ENCODE data around the gene NPHP4. TPM values are rescaled to one million over a fixed set of nuclear protein-coding genes. Genes with fewer than 3 reads are reported as not detected.
A peak's percentile ranks its signal among the peaks of the same experiment; 100 is the strongest.

NPHP4 gene
- total RNA-seq, 1 experiment from 2014 or later, result 16.8 TPM

GRCh38 chr1:5959667-5960230 is 32.5 kb downstream of the NPHP4 start:
- Mint-ChIP-seq H3K9me3 (no peaks in the 10 kb centered on the region), H3K4me1 (peaks cover 7% of the 10 kb centered on the region; the same call in 1 of the 2 replicates), H3K27ac (peak overlapping the region; percentile 41; the same call in 1 of the 2 replicates), H3K27me3 (ENCODE audit: low read depth) (no peaks in the 10 kb centered on the region), H3K4me3 (no peak overlapping the region), H3K36me3 (peaks cover 20% of the 10 kb centered on the region)
- ChIA-PET CTCF (interaction anchor here (1.4 kb wide), 1 partner anchor 15 kb away, joined by 4 read pairs; no protein-coding TSS in a partner anchor), POLR2A (no interaction called here)
- TF ChIP-seq ATF2 (CRISPR knock-in tag; IDR thresholded peaks at IDR 0.05; ENCODE audit: borderline replicate concordance, low read depth) (no peak), PRDM15 (CRISPR knock-in tag; IDR thresholded peaks at IDR 0.05) (no peak), NR2C2 (CRISPR knock-in tag; IDR thresholded peaks at IDR 0.05) (no peak), ZNF121 (CRISPR knock-in tag; IDR thresholded peaks at IDR 0.05) (no peak), CREB1 (CRISPR knock-in tag; IDR thresholded peaks at IDR 0.05) (no peak), USF2 (CRISPR knock-in tag; IDR thresholded peaks at IDR 0.05) (no peak), CBFB (CRISPR knock-in tag; IDR thresholded peaks at IDR 0.05; ENCODE audit: low read depth) (no peak), ZBTB43 (CRISPR knock-in tag; IDR thresholded peaks at IDR 0.05) (no peak), GABPB1 (CRISPR knock-in tag; IDR thresholded peaks at IDR 0.05) (no peak), ZNF232 (CRISPR knock-in tag; IDR thresholded peaks at IDR 0.05) (no peak), NR1H2 (CRISPR knock-in tag; IDR thresholded peaks at IDR 0.05) (no peak), FOXP1 (CRISPR knock-in tag; IDR thresholded peaks at IDR 0.05; ENCODE audit: borderline replicate concordance) (no peak)
- DNase-seq (ENCODE audit: low spot score) (no peak), ATAC-seq (no peak)

- H3K36me3 Mint-ChIP-seq, result peaks cover 20% of the 10 kb centered on the region
- no peaks in the 10 kb centered on the region for H3K27me3 Mint-ChIP-seq (ENCODE audit: low read depth)
- POLR2A ChIA-PET, result no interaction called here
- ATAC-seq (no peak), DNase-seq (ENCODE audit: low spot score) (no peak)
- H3K4me1 Mint-ChIP-seq, result peaks cover 2% of the 10 kb centered on the region; the same call in 1 of the 2 replicates
- CTCF ChIA-PET, result interaction anchor here (1.4 kb wide), 1 partner anchor 16 kb away, joined by 4 read pairs; no protein-coding TSS in a partner anchor
- H3K4me3 Mint-ChIP-seq, result no peak overlapping the region
- no peaks in the 10 kb centered on the region for H3K9me3 Mint-ChIP-seq
- TF ChIP-seq ETV6 (CRISPR knock-in tag; IDR thresholded peaks at IDR 0.05) (no peak), SP1 (CRISPR knock-in tag; conservative IDR thresholded peaks at IDR 0.05) (no peak), SMAD4 (CRISPR knock-in tag; IDR thresholded peaks at IDR 0.05) (no peak), E2F1 (CRISPR knock-in tag; IDR thresholded peaks at IDR 0.05) (no peak), ZMAT4 (CRISPR knock-in tag; IDR thresholded peaks at IDR 0.05) (no peak), CTCF (IDR thresholded peaks at IDR 0.05) (no peak), PREB (CRISPR knock-in tag; IDR thresholded peaks at IDR 0.05; ENCODE audit: borderline replicate concordance) (no peak), CDX4 (CRISPR knock-in tag; IDR thresholded peaks at IDR 0.05; ENCODE audit: borderline replicate concordance) (no peak)
- H3K27ac Mint-ChIP-seq, result peak overlapping the region; percentile 41; the same call in 1 of the 2 replicates
These were observed 33.1 kb downstream of the NPHP4 start for GRCh38 chr1:5959087-5959486.
